ENCODE results near the gene RASEF.

RASEF gene

GRCh38 chr9:83007521-83008300 lies 55.2 kb downstream of the RASEF start:
- TF ChIP-seq TCF12 (IDR thresholded peaks at IDR 0.05; ENCODE audit: low read depth) (no peak), MAX (IDR thresholded peaks at IDR 0.05) (no peak), USF1 (IDR thresholded peaks at IDR 0.05) (no peak), RAD21 (IDR thresholded peaks at IDR 0.05; ENCODE audit: low read depth) (no peak), EGR1 (IDR thresholded peaks at IDR 0.05) (no peak), CEBPB (IDR thresholded peaks at IDR 0.05) (no peak), FOXM1 (IDR thresholded peaks at IDR 0.05; ENCODE audit: borderline replicate concordance, low read depth) (no peak), CREB1 (IDR thresholded peaks at IDR 0.05; ENCODE audit: low read depth) (no peak), YY1 (IDR thresholded peaks at IDR 0.05; ENCODE audit: low read depth) (no peak), ZBTB7A (IDR thresholded peaks at IDR 0.05; ENCODE audit: low read depth) (no peak), TAF1 (IDR thresholded peaks at IDR 0.05; ENCODE audit: low read depth) (no peak), EP300 (IDR thresholded peaks at IDR 0.05; ENCODE audit: borderline replicate concordance) (no peak), REST (IDR thresholded peaks at IDR 0.05; ENCODE audit: low read depth) (no peak), NFIC (IDR thresholded peaks at IDR 0.05) (no peak), TEAD4 (IDR thresholded peaks at IDR 0.05) (no peak)

GRCh38 chr9:83006378-83006777 lies 56.6 kb downstream of the RASEF start:
- no peak for TF ChIP-seq YY1 (IDR thresholded peaks at IDR 0.05; ENCODE audit: low read depth)
- no peak for TF ChIP-seq NFIC (IDR thresholded peaks at IDR 0.05)
- no peak for TF ChIP-seq USF1 (IDR thresholded peaks at IDR 0.05)
- TF ChIP-seq TCF12 (IDR thresholded peaks at IDR 0.05; ENCODE audit: low read depth) = no peak
- no peak for TF ChIP-seq ZBTB7A (IDR thresholded peaks at IDR 0.05; ENCODE audit: low read depth)
- TF ChIP-seq EP300 (IDR thresholded peaks at IDR 0.05; ENCODE audit: borderline replicate concordance) = no peak
- TF ChIP-seq TEAD4 (IDR thresholded peaks at IDR 0.05) = no peak
- TF ChIP-seq TAF1 (IDR thresholded peaks at IDR 0.05; ENCODE audit: low read depth) = no peak
- TF ChIP-seq EGR1 (IDR thresholded peaks at IDR 0.05) = no peak

GRCh38 chr9:83005963-83006362 lies 57.0 kb downstream of the RASEF start:
- TF ChIP-seq ZBTB7A (IDR thresholded peaks at IDR 0.05; ENCODE audit: low read depth) (no peak), CREB1 (IDR thresholded peaks at IDR 0.05; ENCODE audit: low read depth) (no peak), YY1 (IDR thresholded peaks at IDR 0.05; ENCODE audit: low read depth) (no peak)

GRCh38 chr9:83005361-83005760 lies 57.6 kb downstream of the RASEF start:
- TF ChIP-seq YY1 (IDR thresholded peaks at IDR 0.05; ENCODE audit: low read depth) (no peak), REST (IDR thresholded peaks at IDR 0.05; ENCODE audit: low read depth) (no peak), USF1 (IDR thresholded peaks at IDR 0.05) (no peak), NFIC (IDR thresholded peaks at IDR 0.05) (no peak), CREB1 (IDR thresholded peaks at IDR 0.05; ENCODE audit: low read depth) (no peak), EP300 (IDR thresholded peaks at IDR 0.05; ENCODE audit: borderline replicate concordance) (no peak), EGR1 (IDR thresholded peaks at IDR 0.05) (no peak), TCF12 (IDR thresholded peaks at IDR 0.05; ENCODE audit: low read depth) (no peak), ZBTB7A (IDR thresholded peaks at IDR 0.05; ENCODE audit: low read depth) (no peak)

- TF ChIP-seq NFIC (IDR thresholded peaks at IDR 0.05) = no peak
- no peak for TF ChIP-seq TEAD4 (IDR thresholded peaks at IDR 0.05)
- no peak for TF ChIP-seq EP300 (IDR thresholded peaks at IDR 0.05; ENCODE audit: borderline replicate concordance)
- TF ChIP-seq USF1 (IDR thresholded peaks at IDR 0.05) = no peak
- TF ChIP-seq MAX (IDR thresholded peaks at IDR 0.05) = no peak
- no peak for TF ChIP-seq CEBPB (IDR thresholded peaks at IDR 0.05)
- no peak for TF ChIP-seq ZBTB7A (IDR thresholded peaks at IDR 0.05; ENCODE audit: low read depth)
- TF ChIP-seq FOXM1 (IDR thresholded peaks at IDR 0.05; ENCODE audit: borderline replicate concordance, low read depth) = no peak
- no peak for TF ChIP-seq TAF1 (IDR thresholded peaks at IDR 0.05; ENCODE audit: low read depth)
- TF ChIP-seq EGR1 (IDR thresholded peaks at IDR 0.05) = no peak
- no peak for TF ChIP-seq YY1 (IDR thresholded peaks at IDR 0.05; ENCODE audit: low read depth)
- no peak for TF ChIP-seq CREB1 (IDR thresholded peaks at IDR 0.05; ENCODE audit: low read depth)
Observed at GRCh38 chr9:83002329-83002728, 60.6 kb downstream of the RASEF start.
